Stimulated activated CD4-positive, alpha-beta T cell treated with anti-CD3 and anti-CD28 coated beads, Interleukin-1b, Interleukin-23, amount 100 ng/mL, for 1 hour (primary cell): Measurements from ENCODE around the gene PDE10A.

Experiments used
- DNase-seq, 2 donors: peaks; one replicate each; pipeline ENCODE4 v3.0.0-alpha.2; 2020; ENCODE audit warnings: low read depth in 2 of 2

Gene PDE10A

GRCh38 chr6:165655191-165655590 is 7.8 kb downstream of the PDE10A start:
- no peak for DNase-seq

GRCh38 chr6:165654144-165654543 is 8.9 kb downstream of the PDE10A start:
- no peak for DNase-seq

- DNase-seq = no peak
Measured at GRCh38 chr6:165653607-165654006, 9.4 kb downstream of the PDE10A start.

- no peak for DNase-seq
Measured at GRCh38 chr6:165653196-165653595, 9.8 kb downstream of the PDE10A start.

- DNase-seq = no peak
Measured at GRCh38 chr6:165652766-165653165, 10.3 kb downstream of the PDE10A start.

- DNase-seq = no peak
Measured at GRCh38 chr6:165649166-165650137, 13.6 kb downstream of the PDE10A start.

GRCh38 chr6:165647041-165647440 is 16.0 kb downstream of the PDE10A start:
- DNase-seq = no peak

- DNase-seq = no peak
Measured at GRCh38 chr6:165645919-165646318, 17.1 kb downstream of the PDE10A start.

GRCh38 chr6:165644586-165645266 is 18.3 kb downstream of the PDE10A start:
- no peak for DNase-seq

- no peak for DNase-seq
Measured at GRCh38 chr6:165643015-165643414, 20.0 kb downstream of the PDE10A start.

GRCh38 chr6:165641672-165642156 is 21.3 kb downstream of the PDE10A start:
- DNase-seq = no peak

- DNase-seq = no peak
Measured at GRCh38 chr6:165640806-165641205, 22.2 kb downstream of the PDE10A start.

- DNase-seq = no peak
Measured at GRCh38 chr6:165638530-165638929, 24.5 kb downstream of the PDE10A start.

GRCh38 chr6:165637586-165637985 is 25.5 kb downstream of the PDE10A start:
- no peak for DNase-seq

GRCh38 chr6:165636402-165637048 is 26.5 kb downstream of the PDE10A start:
- no peak for DNase-seq

GRCh38 chr6:165635965-165636364 is 27.1 kb downstream of the PDE10A start:
- no peak for DNase-seq

- no peak for DNase-seq
Measured at GRCh38 chr6:165634101-165634880, 28.8 kb downstream of the PDE10A start.

- no peak for DNase-seq
Measured at GRCh38 chr6:165632194-165632593, 30.8 kb downstream of the PDE10A start.

GRCh38 chr6:165630544-165630953 is 32.5 kb downstream of the PDE10A start:
- DNase-seq = no peak

- DNase-seq = no peak
Measured at GRCh38 chr6:165628955-165629354, 34.1 kb downstream of the PDE10A start.

- DNase-seq = no peak
Measured at GRCh38 chr6:165627366-165627765, 35.7 kb downstream of the PDE10A start.
